Common myeloid progenitor, CD34-positive (primary cell): ENCODE measurements around the gene CACNA1S.

Source experiments
- CTCF ChIA-PET: fragments of 350-600 bp; sonication (Branson Sonifier 250); formaldehyde crosslinking; loops from one replicate; lab custom pipeline; 2021; ENCODE audit warnings: antibody characterized with exemption; lab: Charles Lee
- POLR2A ChIA-PET: fragments of 350-600 bp; sonication (Branson Sonifier 250); formaldehyde crosslinking; loops from one replicate; lab custom pipeline; 2021; ENCODE audit warnings: antibody characterized with exemption; lab: Charles Lee
- DNase-seq, 3 donors: peaks; one replicate each; pipeline versions ENCODE4 v3.0.0 to v3.0.0-alpha.2; 2013
- H3K27ac ChIP-seq, 2 experiments: 1 replicate in 1 of 2; 2 replicates in 1 of 2; pipeline ENCODE4 v1.7.0; 2013; ENCODE audit warnings: inconsistent platforms in 2 of 2, low read length in 2 of 2, mild to moderate bottlenecking in 2 of 2, low read depth in 1 of 2, moderate library complexity in 1 of 2; ENCODE audit not compliant: severe bottlenecking in 2 of 2, insufficient read depth in 1 of 2, poor library complexity in 1 of 2
- H3K27me3 ChIP-seq, 5 experiments: replicated peaks in 2 of 5; 1 replicate in 3 of 5; 2 replicates in 2 of 5; pipeline versions ENCODE4 v1.6.1 to v1.7.0; 2013; ENCODE audit warnings: low read length in 4 of 5, mild to moderate bottlenecking in 2 of 5, moderate library complexity in 2 of 5, inconsistent platforms in 1 of 5; ENCODE audit not compliant: insufficient read depth in 5 of 5, control insufficient read depth in 4 of 5
- H3K36me3 ChIP-seq, 4 experiments: 1 replicate in 2 of 4; 2 replicates in 2 of 4; pipeline versions ENCODE4 v1.6.1 to v1.7.0; 2013; ENCODE audit warnings: low read length in 3 of 4, control low read depth in 1 of 4, mild to moderate bottlenecking in 1 of 4; ENCODE audit not compliant: control insufficient read depth in 4 of 4, insufficient read depth in 4 of 4
- H3K4me1 ChIP-seq, 4 experiments: 1 replicate in 3 of 4; 2 replicates in 1 of 4; pipeline versions ENCODE4 v1.6.1 to v1.7.1; 2013; ENCODE audit warnings: low read length in 3 of 4, mild to moderate bottlenecking in 3 of 4, control low read depth in 1 of 4, inconsistent platforms in 1 of 4, moderate library complexity in 1 of 4; ENCODE audit not compliant: control insufficient read depth in 4 of 4, insufficient read depth in 4 of 4; ENCODE audit errors: control extremely low read depth in 1 of 4
- H3K4me3 ChIP-seq, 7 experiments: 1 replicate in 4 of 7; 2 replicates in 3 of 7; pipeline versions ENCODE4 v1.5.1 to v1.7.0; 2013; ENCODE audit warnings: mild to moderate bottlenecking in 7 of 7, low read length in 6 of 7, moderate library complexity in 6 of 7, inconsistent platforms in 2 of 7, low read depth in 2 of 7, control low read depth in 1 of 7; ENCODE audit not compliant: insufficient read depth in 4 of 7, control insufficient read depth in 1 of 7; ENCODE audit errors: extremely low read depth in 1 of 7
- H3K9me3 ChIP-seq, 5 experiments: 1 replicate in 4 of 5; 2 replicates in 1 of 5; pipeline versions ENCODE4 v1.6.1 to v1.7.1; 2013; ENCODE audit warnings: low read length in 4 of 5, mild to moderate bottlenecking in 2 of 5, inconsistent platforms in 1 of 5, low read depth in 1 of 5, moderate library complexity in 1 of 5; ENCODE audit not compliant: control insufficient read depth in 4 of 5, insufficient read depth in 2 of 5; ENCODE audit errors: control extremely low read depth in 1 of 5
- WGBS: methylation state at CpG from one replicate; pipeline ENCODE4 v1.1.5; 2013; ENCODE audit not compliant: insufficient coverage; 5-methylcytosine and 5-hydroxymethylcytosine counted together

CACNA1S gene

DNA sequence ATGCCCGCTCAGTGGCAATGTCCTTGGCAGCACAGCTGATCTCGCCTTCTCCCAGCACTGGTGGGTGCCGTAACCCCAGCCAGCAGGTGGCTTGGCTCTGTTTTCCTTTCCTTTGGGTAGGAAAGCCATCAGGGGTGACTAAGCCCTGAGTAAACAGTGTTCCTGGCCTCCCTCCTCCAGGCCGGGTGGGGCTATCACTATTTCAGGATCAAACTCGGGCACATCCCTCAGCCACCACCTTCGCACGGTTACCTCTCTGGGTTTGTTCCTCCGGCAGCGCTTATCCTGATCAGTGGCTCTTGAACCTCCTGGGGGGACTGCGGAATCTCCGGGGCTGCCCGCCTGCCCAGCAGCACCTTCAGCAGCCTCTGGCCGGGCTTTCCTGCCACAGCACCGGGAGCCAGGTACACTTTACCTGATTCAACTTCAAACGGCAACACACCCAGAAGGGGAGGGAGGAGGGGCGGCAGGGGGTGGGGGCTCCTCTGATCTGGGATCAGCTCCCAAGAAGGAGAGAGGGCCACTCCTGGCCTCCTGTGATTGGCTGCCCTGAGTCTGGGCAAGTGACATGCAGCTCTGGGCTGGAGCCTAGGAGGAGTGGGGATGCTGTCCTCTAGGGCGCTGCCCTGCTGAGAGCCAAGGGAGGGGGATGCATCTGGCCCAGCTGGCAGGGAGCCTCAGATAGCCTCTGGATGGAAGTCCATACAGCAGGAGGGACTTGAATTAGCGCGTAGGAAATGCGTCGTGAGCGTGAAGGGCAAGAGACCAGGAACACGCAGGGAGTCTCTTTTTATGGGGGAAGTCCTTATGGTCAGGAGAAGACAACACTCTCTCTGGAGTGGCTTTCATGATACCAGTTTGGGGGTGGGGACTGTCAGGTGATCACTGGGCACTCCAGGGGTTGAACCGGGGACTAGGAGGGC, 14.9 kb upstream of the CACNA1S start, which contains the start of gene ASCL5:
Gene ASCL5, minus strand, starts transcription at position 353 of the 923 bp plus-strand sequence. CDS start 11,812 bp downstream, outside the sequence.
- peaks cover 0 to 6% (median 0%) of the 10 kb centered on the region in 5 experiments for H3K27me3 ChIP-seq
- WGBS: 91% methylated on average over 21 of the region's 24 CpGs
- ChIA-PET POLR2A (no interaction called here), CTCF (interaction anchor here (0.7 to 3.4 kb wide), 3 partner anchors 8 to 196 kb away, joined by 3 to 14 read pairs (median 5); no protein-coding TSS in a partner anchor)
- H3K4me3 ChIP-seq: no peak within 1 kb of the TSS
- DNase-seq: no peak
- no peak within 1 kb of the TSS for H3K27ac ChIP-seq
- H3K36me3 ChIP-seq: no peaks in the 10 kb centered on the region
- H3K4me1 ChIP-seq: no peaks in the 10 kb centered on the region
- no peaks in the 10 kb centered on the region for H3K9me3 ChIP-seq

- Histone ChIP-seq H3K27me3 (peaks cover 0 to 6% (median 0%) of the 10 kb centered on the region in 5 experiments), H3K4me1 (no peaks in the 10 kb centered on the region), H3K9me3 (no peaks in the 10 kb centered on the region), H3K27ac (no peak overlapping the region), H3K4me3 (no peak overlapping the region), H3K36me3 (no peaks in the 10 kb centered on the region)
- DNase-seq: no peak
- WGBS: 82% methylated on average over 3 of the region's 3 CpGs
- POLR2A ChIA-PET: no interaction called here
- CTCF ChIA-PET: interaction anchor here (1.3 kb wide), 1 partner anchor 13 kb away, joined by 5 read pairs; no protein-coding TSS in a partner anchor
Measured at GRCh38 chr1:201126463-201126831, 14.2 kb upstream of the CACNA1S start.

GRCh38 chr1:201125800-201126199, 13.6 kb upstream of the CACNA1S start:
- ChIA-PET CTCF (interaction anchor here (1.1 to 1.3 kb wide), 2 partner anchors 11 to 12 kb away, joined by 4 to 5 read pairs; no protein-coding TSS in a partner anchor), POLR2A (interaction anchor here (0.6 kb wide), 1 partner anchor 206 kb away, joined by 4 read pairs; no protein-coding TSS in a partner anchor)
- H3K9me3 ChIP-seq: no peaks in the 10 kb centered on the region
- H3K4me3 ChIP-seq: no peak overlapping the region
- no peak overlapping the region for H3K27ac ChIP-seq
- no peaks in the 10 kb centered on the region for H3K36me3 ChIP-seq
- H3K27me3 ChIP-seq: peaks cover 0 to 6% (median 0%) of the 10 kb centered on the region in 5 experiments
- no peak for DNase-seq
- 100% methylated on average over 3 of the region's 7 CpGs for WGBS
- H3K4me1 ChIP-seq: no peaks in the 10 kb centered on the region

GRCh38 chr1:201125019-201125418, 12.8 kb upstream of the CACNA1S start:
- ChIA-PET CTCF (interaction anchor here (1.0 to 1.5 kb wide), 3 partner anchors 12 to 28 kb away, joined by 3 to 4 read pairs (median 3); no protein-coding TSS in a partner anchor), POLR2A (no interaction called here)
- no peak for DNase-seq
- Histone ChIP-seq H3K27me3 (peaks cover 0 to 6% (median 0%) of the 10 kb centered on the region in 5 experiments), H3K4me1 (peaks cover 0 to 4% (median 2%) of the 10 kb centered on the region in 4 experiments), H3K36me3 (no peaks in the 10 kb centered on the region), H3K9me3 (no peaks in the 10 kb centered on the region), H3K4me3 (no peak overlapping the region), H3K27ac (no peak overlapping the region)
- WGBS: 92% methylated on average over 9 of the region's 9 CpGs

DNA sequence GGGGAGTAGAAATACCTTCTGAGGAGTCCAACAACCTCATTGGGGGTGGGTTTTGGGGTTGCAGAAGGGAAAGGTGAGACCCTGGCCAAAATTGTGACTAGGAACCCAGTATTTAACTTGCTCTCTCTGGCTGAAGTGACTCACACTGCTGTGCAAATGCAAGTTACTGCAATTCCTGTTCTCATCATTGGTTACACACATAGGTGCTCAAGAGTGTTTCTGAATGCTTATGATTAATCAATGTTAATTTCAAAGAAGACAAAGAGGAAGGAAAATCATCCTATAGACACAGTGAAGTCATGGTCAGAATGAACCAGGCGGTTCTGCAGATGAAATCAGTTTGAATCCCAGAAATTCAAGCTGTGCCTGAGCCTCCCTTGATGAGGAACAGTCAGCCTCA, 11.6 kb upstream of the CACNA1S start:
- Histone ChIP-seq H3K4me3 (no peak overlapping the region), H3K9me3 (no peaks in the 10 kb centered on the region), H3K27ac (no peak overlapping the region), H3K27me3 (peaks cover 0 to 7% (median 0%) of the 10 kb centered on the region in 5 experiments), H3K36me3 (no peaks in the 10 kb centered on the region), H3K4me1 (peaks cover 0 to 11% (median 8%) of the 10 kb centered on the region in 4 experiments)
- ChIA-PET POLR2A (no interaction called here), CTCF (interaction anchor here (1.0 to 1.5 kb wide), 4 partner anchors 10 to 145 kb away, joined by 3 read pairs; no protein-coding TSS in a partner anchor)
- 100% methylated on average over 1 of the region's 1 CpG for WGBS
- DNase-seq: no peak

- no peak overlapping the region for H3K27ac ChIP-seq
- H3K4me3 ChIP-seq: no peak overlapping the region
- peaks cover 0 to 11% (median 8%) of the 10 kb centered on the region in 4 experiments for H3K4me1 ChIP-seq
- H3K36me3 ChIP-seq: no peaks in the 10 kb centered on the region
- POLR2A ChIA-PET: no interaction called here
- H3K9me3 ChIP-seq: no peaks in the 10 kb centered on the region
- WGBS: 85% methylated on average over 5 of the region's 10 CpGs
- H3K27me3 ChIP-seq: peaks cover 0 to 8% (median 0%) of the 10 kb centered on the region in 5 experiments
- no peak for DNase-seq
- CTCF ChIA-PET: interaction anchor here (1.1 to 2.7 kb wide), 5 partner anchors 11 to 151 kb away, joined by 3 to 10 read pairs (median 3); no protein-coding TSS in a partner anchor
Measured at GRCh38 chr1:201122321-201122957, 10.2 kb upstream of the CACNA1S start.
